DND-41 (cell line): Measurements from ENCODE around the gene BRF1.

Experiments used
- ATAC-seq: fragments of 200-7000 bp; cut with Tn5 transposase; 3 replicates; pipeline ENCODE4 v1.9.1; 2021; ENCODE audit warnings: low read depth; ENCODE audit not compliant: insufficient read depth
- DNase-seq: peaks from one replicate; pipeline ENCODE4 v3.0.0-alpha.2; 2020
- H2AFZ ChIP-seq: 2 replicates; pipeline ENCODE4 v1.6.0; 2012; ENCODE audit warnings: low read depth, low read length
- H3K27ac ChIP-seq: 2 replicates; pipeline ENCODE4 v1.5.1; 2012; ENCODE audit warnings: low read length, inconsistent platforms
- H3K27me3 ChIP-seq: fragments of 200-600 bp; sonication (generic); 2 replicates; pipeline ENCODE4 v1.6.0; 2012; ENCODE audit warnings: low read length, mild to moderate bottlenecking, inconsistent platforms; ENCODE audit not compliant: insufficient read depth, poor library complexity
- H3K36me3 ChIP-seq: 2 replicates; pipeline ENCODE4 v1.5.1; 2012; ENCODE audit warnings: low read length, inconsistent platforms; ENCODE audit not compliant: insufficient read depth
- H3K4me1 ChIP-seq: 2 replicates; pipeline ENCODE4 v1.5.1; 2012; ENCODE audit warnings: mild to moderate bottlenecking, low read length; ENCODE audit not compliant: insufficient read depth
- H3K4me2 ChIP-seq: 2 replicates; pipeline ENCODE4 v1.6.0; 2012; ENCODE audit warnings: mild to moderate bottlenecking, moderate library complexity, low read length, inconsistent platforms; ENCODE audit not compliant: insufficient read depth
- H3K4me3 ChIP-seq, 2 experiments: fragments of 200-600 bp in 1 of 2; shearing (Covaris generic) in 1 of 2; 2 replicates each; pipeline ENCODE4 v1.5.1; 2012 to 2016; ENCODE audit warnings: inconsistent platforms in 2 of 2, low read length in 2 of 2, mild to moderate bottlenecking in 2 of 2, low read depth in 1 of 2, moderate library complexity in 1 of 2
- H3K79me2 ChIP-seq: 2 replicates; pipeline ENCODE4 v1.6.0; 2012; ENCODE audit warnings: low read length, inconsistent platforms; ENCODE audit not compliant: insufficient read depth
- H3K9ac ChIP-seq: 2 replicates; pipeline ENCODE4 v1.6.0; 2012; ENCODE audit warnings: low read depth, mild to moderate bottlenecking, inconsistent platforms, low read length, moderate library complexity
- H3K9me3 ChIP-seq: 2 replicates; pipeline ENCODE4 v1.5.1; 2012; ENCODE audit warnings: low read length, moderate library complexity, mild to moderate bottlenecking, inconsistent platforms; ENCODE audit not compliant: insufficient read depth, severe bottlenecking
- H4K20me1 ChIP-seq: 2 replicates; pipeline ENCODE4 v1.6.0; 2012; ENCODE audit warnings: low read length; ENCODE audit not compliant: insufficient read depth
- EZH2 ChIP-seq: IDR thresholded peaks from 3 replicates; pipeline ENCODE4 v1.6.1; 2012; ENCODE audit warnings: borderline replicate concordance, low read depth, mild to moderate bottlenecking, moderate library complexity, low read length, inconsistent platforms; ENCODE audit not compliant: severe bottlenecking
- TF ChIP-seq, protein P1 (sequence below): IDR thresholded peaks from 2 replicates; pipeline ENCODE4 v1.5.1; 2012; ENCODE audit warnings: borderline replicate concordance, low read length, moderate library complexity, mild to moderate bottlenecking; ENCODE audit not compliant: poor library complexity, severe bottlenecking; ENCODE audit errors: extremely low read depth

Gene BRF1

DNA sequence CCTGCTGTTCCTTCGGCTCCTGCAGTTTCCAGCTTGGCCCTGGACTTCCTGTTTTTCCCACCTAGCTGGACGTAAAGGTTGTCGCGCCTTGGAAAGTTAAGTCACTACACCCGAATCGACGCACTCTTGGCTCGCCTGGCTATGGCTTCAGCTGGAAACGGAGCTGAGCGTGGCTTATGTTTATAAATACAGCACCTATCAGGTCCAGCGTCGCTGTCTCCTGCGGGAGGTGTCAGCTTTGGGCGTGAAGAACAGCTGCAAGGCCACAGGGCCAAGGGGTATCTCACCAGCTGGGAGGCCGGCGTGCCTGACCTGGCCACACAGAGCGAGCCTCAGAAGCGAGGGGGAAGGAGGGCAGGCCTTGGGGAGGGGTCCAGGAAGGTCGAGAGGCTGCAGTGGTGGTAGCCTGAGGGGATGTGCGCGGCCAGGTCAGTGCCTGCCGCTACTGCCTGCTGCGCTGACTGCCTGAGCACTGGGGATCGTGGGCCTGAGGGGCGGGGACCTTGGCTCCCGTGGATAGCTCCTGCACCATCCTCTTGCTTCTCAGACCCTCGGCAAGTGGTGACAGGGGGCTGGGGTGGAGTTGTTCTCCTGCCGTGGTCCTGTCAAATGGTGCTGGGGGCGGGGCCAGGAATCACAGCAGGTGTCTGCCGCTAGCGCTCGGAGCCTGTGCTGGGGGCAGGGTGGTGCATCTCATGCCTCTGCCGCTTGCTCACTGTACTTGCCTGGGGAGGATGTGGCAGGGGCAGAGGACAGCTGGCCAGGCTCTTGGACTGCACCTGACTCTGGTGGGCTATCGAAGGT lies 26.3 kb upstream of the BRF1 start:
- TF ChIP-seq, protein P1, sequence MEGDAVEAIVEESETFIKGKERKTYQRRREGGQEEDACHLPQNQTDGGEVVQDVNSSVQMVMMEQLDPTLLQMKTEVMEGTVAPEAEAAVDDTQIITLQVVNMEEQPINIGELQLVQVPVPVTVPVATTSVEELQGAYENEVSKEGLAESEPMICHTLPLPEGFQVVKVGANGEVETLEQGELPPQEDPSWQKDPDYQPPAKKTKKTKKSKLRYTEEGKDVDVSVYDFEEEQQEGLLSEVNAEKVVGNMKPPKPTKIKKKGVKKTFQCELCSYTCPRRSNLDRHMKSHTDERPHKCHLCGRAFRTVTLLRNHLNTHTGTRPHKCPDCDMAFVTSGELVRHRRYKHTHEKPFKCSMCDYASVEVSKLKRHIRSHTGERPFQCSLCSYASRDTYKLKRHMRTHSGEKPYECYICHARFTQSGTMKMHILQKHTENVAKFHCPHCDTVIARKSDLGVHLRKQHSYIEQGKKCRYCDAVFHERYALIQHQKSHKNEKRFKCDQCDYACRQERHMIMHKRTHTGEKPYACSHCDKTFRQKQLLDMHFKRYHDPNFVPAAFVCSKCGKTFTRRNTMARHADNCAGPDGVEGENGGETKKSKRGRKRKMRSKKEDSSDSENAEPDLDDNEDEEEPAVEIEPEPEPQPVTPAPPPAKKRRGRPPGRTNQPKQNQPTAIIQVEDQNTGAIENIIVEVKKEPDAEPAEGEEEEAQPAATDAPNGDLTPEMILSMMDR = no peak
- no peak for TF ChIP-seq EZH2
- ATAC-seq (no peak), DNase-seq (no peak)
- H2AFZ ChIP-seq = no peak overlapping the region
- H3K27ac ChIP-seq = 0 out of 2 replicates have a peak overlapping the region, but pooled peaks have one; percentile 21
- H3K4me1 ChIP-seq = no peaks in the 10 kb centered on the region
- H3K27me3 ChIP-seq = no peaks in the 10 kb centered on the region
- H3K4me3 ChIP-seq = no peak overlapping the region
- H3K9me3 ChIP-seq = no peaks in the 10 kb centered on the region
- peaks cover 90% of the 10 kb centered on the region for H4K20me1 ChIP-seq
- H3K36me3 ChIP-seq = 0 out of 2 replicates have a peak, but pooled peaks cover 10% of the 10 kb centered on the region
- peaks cover 88% of the 10 kb centered on the region for H3K79me2 ChIP-seq
- H3K9ac ChIP-seq = no peak overlapping the region
- no peak overlapping the region for H3K4me2 ChIP-seq

DNA sequence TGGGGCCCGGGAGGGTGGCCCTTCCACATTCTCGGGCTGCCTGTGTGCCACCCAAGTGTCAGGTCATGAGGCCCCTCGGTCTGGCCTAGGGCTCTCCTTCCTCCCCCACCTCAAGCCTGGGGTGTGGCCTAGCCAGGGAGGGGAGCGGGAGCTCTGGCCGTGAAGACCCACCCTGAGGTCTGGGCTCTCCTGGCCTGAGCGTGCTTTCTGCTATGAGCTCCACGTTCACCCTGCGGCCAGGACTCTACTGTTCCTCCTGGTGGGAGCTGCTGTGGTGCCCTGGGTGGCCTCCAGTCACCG lies 25.7 kb upstream of the BRF1 start:
- peaks cover 87% of the 10 kb centered on the region for H4K20me1 ChIP-seq
- no peaks in the 10 kb centered on the region for H3K27me3 ChIP-seq
- no peak overlapping the region for H3K4me2 ChIP-seq
- H3K4me1 ChIP-seq = no peaks in the 10 kb centered on the region
- H3K4me3 ChIP-seq = no peak overlapping the region
- ATAC-seq = no peak
- H3K9me3 ChIP-seq = no peaks in the 10 kb centered on the region
- H2AFZ ChIP-seq = no peak overlapping the region
- TF ChIP-seq, protein P1 = no peak
- no peak for TF ChIP-seq EZH2
- DNase-seq = no peak
- 0 out of 2 replicates have a peak, but pooled peaks cover 10% of the 10 kb centered on the region for H3K36me3 ChIP-seq
- H3K79me2 ChIP-seq = peaks cover 86% of the 10 kb centered on the region
- H3K9ac ChIP-seq = no peak overlapping the region
- 0 out of 2 replicates have a peak overlapping the region, but pooled peaks have one; percentile 21 for H3K27ac ChIP-seq

DNA sequence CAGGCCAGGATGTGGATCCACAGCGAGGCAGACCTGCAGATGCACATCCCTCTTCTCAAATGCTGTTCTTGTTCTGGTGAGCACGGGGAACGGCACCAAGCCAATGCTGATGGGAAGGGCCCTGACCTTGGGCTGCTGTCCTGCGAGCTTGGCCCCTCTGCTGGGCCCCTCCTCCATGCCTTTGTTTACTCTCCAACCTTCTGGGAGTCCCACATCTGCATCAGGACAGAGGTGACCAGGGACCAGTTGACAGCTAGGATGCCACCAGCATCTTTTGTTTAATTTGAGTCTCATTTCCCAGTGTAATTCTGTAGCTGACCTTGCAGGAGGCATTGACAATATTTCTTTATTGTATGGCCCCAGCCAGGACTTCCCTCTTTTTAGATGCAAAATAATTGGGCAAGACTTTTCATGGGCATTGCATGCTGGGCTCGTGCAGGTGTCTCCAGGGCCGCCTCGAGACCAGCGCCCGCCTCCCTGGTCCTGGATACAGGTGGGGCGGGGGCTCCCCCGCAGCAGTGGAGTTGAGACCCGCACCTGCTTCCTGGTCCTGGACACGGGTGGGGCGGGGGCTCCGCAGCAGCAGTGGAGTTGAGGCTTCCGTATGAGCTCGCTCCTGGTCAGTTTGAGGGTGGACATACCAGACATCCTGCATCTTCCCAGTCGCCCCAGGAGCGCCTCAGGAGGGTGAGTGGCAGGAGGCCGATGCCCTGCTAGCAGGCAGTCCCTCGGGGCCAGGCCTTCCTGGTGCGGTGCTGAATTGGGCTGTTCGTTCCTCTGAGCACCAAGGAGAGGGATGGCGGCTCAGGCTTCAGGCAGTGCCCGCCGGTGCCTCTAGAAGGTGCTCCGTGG lies 25.1 kb upstream of the BRF1 start:
- H4K20me1 ChIP-seq = peaks cover 90% of the 10 kb centered on the region
- H3K27me3 ChIP-seq = no peaks in the 10 kb centered on the region
- H3K9me3 ChIP-seq = no peaks in the 10 kb centered on the region
- H3K4me2 ChIP-seq = no peak overlapping the region
- no peak for DNase-seq
- no peak for ATAC-seq
- no peak overlapping the region for H3K9ac ChIP-seq
- TF ChIP-seq EZH2 = no peak
- TF ChIP-seq, protein P1 = no peak
- no peak overlapping the region for H3K27ac ChIP-seq
- H3K36me3 ChIP-seq = 0 out of 2 replicates have a peak, but pooled peaks cover 10% of the 10 kb centered on the region
- no peaks in the 10 kb centered on the region for H3K4me1 ChIP-seq
- peaks cover 89% of the 10 kb centered on the region for H3K79me2 ChIP-seq
- no peak overlapping the region for H2AFZ ChIP-seq
- no peak overlapping the region for H3K4me3 ChIP-seq
